ENCODE results near the gene LNPEP. TPM values are rescaled to one million over a fixed set of nuclear protein-coding genes. Genes with fewer than 3 reads are reported as not detected.

The LNPEP gene
- total and polyA plus RNA-seq, 10 of the 15 experiments (the other 5 are each of a cell fraction or from before 2014, with no cell fraction given) = 5.6 to 54.9 (median 25.0) TPM

GRCh38 chr5:96934708-96935558 lies 947 bp upstream of the LNPEP start (continued):
- peak; percentile 96 for TF ChIP-seq RELB (IDR thresholded peaks at IDR 0.05; ENCODE audit: low read depth)
- no peak for TF ChIP-seq CBX3 (IDR thresholded peaks at IDR 0.05; ENCODE audit: borderline replicate concordance, low read depth)
- TF ChIP-seq SP1 (IDR thresholded peaks at IDR 0.05; ENCODE audit: low read depth, low read length) = peak; percentile 97
- no peak for TF ChIP-seq RAD51 (IDR thresholded peaks at IDR 0.05)
- peak; percentile 72; the same call in 1 of the 2 replicates for TF ChIP-seq PAX5 (IDR thresholded peaks at IDR 0.05; ENCODE audit: borderline replicate concordance, low read depth, low read length)
- peak; percentile 89; the same call in 1 of the 2 replicates for TF ChIP-seq STAT3 (IDR thresholded peaks at IDR 0.05; ENCODE audit: low read depth, low read length)
- TF ChIP-seq BHLHE40 (IDR thresholded peaks at IDR 0.05; ENCODE audit: borderline replicate concordance in 1 of 2, low read depth in 2 of 2, low read length in 1 of 2) = peak; percentile 72 to 89
- TF ChIP-seq ZBTB11 (CRISPR knock-in tag; IDR thresholded peaks at IDR 0.05) = no peak
- peak; percentile 39; the same call in 1 of the 2 replicates for TF ChIP-seq ATF7 (IDR thresholded peaks at IDR 0.05; ENCODE audit: low read depth)
- TF ChIP-seq SIX5 (IDR thresholded peaks at IDR 0.05; ENCODE audit: low read depth, low read length, severe bottlenecking) = no peak
- TF ChIP-seq CBFB (IDR thresholded peaks at IDR 0.05; ENCODE audit: low read depth) = peak; percentile 93
- peak; percentile 18 for TF ChIP-seq SMAD1 (IDR thresholded peaks at IDR 0.05; ENCODE audit: low read depth, partially characterized antibody)
- no peak for TF ChIP-seq YBX1 (IDR thresholded peaks at IDR 0.05)
- no peak for TF ChIP-seq SREBF2 (IDR thresholded peaks at IDR 0.05; ENCODE audit: low read length)
- TF ChIP-seq MYB (IDR thresholded peaks at IDR 0.05; ENCODE audit: borderline replicate concordance, low read depth, low read length) = 0 out of 2 replicates have a peak, but pooled peaks have one; percentile 37
- TF ChIP-seq ZNF24 (IDR thresholded peaks at IDR 0.05) = peak; percentile 90
- no peak; a peak in 1 of 4 replicates for TF ChIP-seq SRF (IDR thresholded peaks at IDR 0.05; ENCODE audit: low read depth in 2 of 2, low read length in 2 of 2)
- TF ChIP-seq PRDM15 (CRISPR knock-in tag; IDR thresholded peaks at IDR 0.05) = no peak
- TF ChIP-seq TBL1XR1 (IDR thresholded peaks at IDR 0.05; ENCODE audit: low read depth, low read length) = peak; percentile 29; the same call in 1 of the 2 replicates

Data from GM12878 (cell line).